GM19438 (cell line): ENCODE measurements around the gene OR7A5.
"Not testable (repeated sequence)": the region's sequence is repeated elsewhere in the genome, so short reads cannot be mapped to it uniquely, and the experiment has no call there.

Source experiments
- ATAC-seq: cut with Tn5 transposase; IDR thresholded peaks from one replicate; pipeline ENCODE4 v1.9.1; 2021; ENCODE audit warnings: low read depth; ENCODE audit not compliant: unreplicated experiment

Gene OR7A5

DNA sequence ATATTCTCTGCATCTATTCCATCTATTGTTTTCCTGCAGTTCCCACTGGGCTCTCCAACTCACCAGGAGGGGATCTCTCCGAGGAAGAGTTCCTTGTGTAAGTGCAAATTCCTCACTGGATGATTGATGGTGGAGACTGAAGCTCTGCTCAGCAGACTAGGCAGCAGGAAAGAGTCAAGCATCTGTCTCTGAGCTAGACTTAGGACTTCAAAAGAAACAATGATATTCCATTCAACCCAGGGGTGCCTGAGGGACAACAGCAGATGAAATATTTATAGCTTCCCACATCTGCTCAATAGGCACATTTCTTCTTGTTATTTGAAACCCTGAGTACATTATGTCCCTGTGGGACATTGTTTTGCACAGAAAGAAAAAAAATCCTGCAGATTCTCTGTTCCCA is at the start of gene OR7A5, which contains the start of gene OR7C1:
Gene OR7A5, minus strand, starts transcription at position 175 of the 400 bp plus-strand sequence. CDS start 6,944 bp downstream, outside the sequence.
Gene OR7C1, minus strand, starts transcription at position 175 of the 400 bp plus-strand sequence. CDS start 35,049 bp downstream, outside the sequence.
- ATAC-seq, result no peak

DNA sequence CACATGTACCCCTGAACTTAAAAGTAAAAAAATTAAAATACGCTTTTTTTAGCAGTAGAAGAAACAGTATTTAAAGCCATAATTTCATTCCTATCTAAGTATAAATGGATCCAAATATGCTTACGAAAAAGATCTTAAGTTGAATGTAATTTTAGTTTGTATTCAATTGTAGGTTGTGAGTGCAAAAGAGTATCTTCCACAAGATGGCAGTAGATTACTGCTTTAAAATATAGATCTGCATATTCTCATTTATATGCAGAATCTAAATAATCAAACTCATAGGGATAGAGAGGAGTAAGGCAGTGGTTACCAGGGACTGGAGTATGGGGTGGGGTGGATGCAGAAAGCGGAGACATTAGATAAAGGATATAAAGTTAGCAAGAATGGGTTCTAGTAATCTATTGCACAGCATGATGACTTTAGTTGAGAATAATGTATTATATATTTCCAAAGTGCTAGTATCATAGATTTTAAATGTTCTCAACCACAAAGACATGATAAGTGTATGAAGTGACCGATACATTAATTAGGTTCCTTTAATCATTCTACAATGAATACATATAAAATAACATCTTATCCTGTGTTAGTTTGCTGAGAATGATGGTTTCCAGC is 36.7 kb upstream of the OR7A5 start:
- ATAC-seq, result no peak

DNA sequence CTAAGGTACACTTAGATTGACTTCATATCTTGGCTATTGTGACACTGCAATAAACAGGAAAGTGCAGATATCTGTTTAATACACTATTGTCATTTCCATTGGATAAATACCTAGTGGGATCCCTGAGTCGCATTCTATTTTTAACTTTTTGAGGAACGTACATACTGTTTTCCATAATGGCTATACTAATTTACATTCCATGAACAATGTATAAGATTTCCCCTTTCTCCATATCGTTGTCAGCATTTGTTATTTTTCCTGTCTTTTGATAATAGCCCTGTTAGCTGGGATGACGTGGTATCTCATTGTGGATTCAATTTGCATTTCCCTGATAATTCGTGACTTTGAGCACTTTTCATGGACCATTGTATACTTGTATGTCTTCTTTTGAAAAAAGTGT is 33.5 kb upstream of the OR7A5 start:
- ATAC-seq, result no peak

GRCh38 chr19:14848822-14849221 is 13.8 kb upstream of the OR7A5 start, which contains the start of gene OR7A10:
OR7A10 (minus strand) TSS chr19:14848922; CDS start chr19:14841877, 7,045 bp downstream.
- no peak for ATAC-seq

DNA sequence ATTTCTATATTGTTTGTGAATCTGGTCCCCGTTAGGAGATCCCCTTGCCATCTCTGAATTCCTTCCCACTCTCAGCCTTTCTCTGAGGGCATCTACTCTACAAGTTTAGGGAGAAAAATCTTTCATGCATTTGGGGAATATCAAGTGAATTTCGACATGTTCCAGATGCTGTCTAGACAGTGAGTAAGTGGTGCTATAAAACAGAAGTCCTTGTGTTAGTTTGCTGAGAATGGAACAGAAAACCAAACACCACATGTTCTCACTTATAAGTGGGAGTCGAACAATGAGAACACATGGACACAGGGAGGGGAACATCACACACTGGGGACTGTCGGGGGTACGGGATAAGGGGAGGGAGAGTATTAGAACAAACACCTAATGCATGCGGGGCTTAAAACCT is 8.6 kb upstream of the OR7A5 start:
- no peak for ATAC-seq

- no peak for ATAC-seq
Measured at GRCh38 chr19:14843169-14843568, 8.2 kb upstream of the OR7A5 start.

DNA sequence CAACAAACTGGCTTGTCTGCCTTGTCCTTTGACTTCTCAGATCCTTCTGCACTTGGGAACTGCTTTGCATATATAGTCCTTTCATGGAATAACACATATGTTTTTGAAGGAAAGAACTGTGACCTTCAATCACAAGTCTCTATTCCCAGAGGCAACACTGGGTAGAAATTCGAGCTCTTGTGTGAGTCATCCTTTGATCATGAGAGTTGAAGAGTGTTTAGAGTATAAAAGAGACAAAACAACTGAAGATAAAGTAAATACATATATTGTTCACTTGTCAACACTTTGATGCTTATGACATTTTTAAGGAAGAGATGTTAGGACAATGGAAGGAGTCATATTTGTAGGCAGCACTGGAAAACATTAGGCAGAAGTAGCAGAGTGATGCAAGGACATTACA is 5.2 kb upstream of the OR7A5 start:
- no peak for ATAC-seq

DNA sequence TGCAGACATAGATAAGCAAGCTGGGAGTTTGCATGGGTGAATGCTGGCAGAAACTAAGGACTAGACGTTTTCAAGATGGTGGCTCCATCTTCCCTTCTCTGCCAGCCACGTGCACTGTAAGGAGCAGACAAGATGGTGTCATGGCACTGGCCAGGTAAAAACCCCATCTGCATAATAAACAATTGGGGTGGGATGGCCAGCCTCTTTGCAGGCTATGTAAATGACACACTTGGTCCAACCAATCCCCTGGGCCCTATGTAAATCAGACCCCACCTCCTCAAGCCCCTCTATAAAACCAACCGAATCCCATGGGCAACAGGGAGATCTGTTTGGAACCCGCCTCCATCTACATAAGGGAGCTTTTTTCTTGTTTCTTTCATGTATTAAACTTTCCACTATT is 2.4 kb upstream of the OR7A5 start:
- no peak for ATAC-seq

DNA sequence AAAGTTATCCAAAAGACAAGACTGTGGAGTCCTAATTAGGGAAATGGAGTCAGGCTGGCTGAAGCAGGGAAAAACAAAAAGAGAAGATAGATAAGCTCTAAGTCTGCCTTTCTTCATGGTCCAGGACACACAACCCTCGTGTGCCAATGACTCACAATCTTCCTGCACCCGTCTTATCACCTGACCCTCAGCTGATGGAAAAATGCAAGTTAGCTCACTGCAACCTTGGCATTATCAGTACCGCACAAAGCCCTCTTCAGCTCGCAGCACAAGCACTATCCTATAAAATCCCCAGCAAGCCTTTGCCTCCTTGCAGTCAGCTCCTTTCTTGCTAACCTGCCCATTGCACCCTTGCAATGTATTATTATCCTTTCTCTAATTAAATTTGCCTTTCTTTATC is 4.3 kb downstream of the OR7A5 start:
- no peak for ATAC-seq

DNA sequence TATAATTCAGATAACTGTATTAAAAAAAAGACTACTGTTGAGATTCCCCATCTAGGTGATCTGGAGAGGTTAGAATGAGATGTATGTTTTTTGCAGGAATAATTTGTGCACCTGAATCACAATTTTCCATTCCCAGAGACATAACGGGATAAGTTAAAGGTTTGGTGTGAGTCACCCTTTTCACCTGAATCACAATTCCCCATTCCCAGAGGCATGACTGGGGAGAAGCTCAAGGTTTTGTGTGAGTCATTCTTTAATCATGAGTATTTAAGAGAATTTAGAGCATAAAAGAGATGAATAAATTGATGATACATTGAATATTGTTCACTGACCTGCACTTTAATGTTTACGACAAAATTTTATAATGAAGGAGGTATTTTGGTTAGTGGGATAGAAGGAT is 9.0 kb downstream of the OR7A5 start:
- no peak for ATAC-seq

DNA sequence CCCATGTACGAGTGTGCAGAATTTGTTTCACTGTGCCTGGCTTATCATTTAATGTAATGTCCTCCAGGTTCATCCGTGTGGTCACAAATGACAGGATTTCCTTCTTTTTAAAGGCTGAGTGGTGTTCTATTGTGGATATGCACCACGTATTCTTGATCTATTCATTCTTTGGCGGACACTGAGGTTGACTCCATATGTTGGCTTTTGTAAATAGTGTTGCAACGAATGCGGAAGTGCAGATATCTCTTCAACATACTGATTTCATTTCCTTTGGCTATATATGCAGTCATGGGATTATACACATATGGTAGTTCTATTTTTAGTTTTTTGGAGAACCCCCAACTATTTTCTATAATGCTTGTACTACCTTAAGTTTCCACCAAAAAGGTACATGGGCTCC is 13.0 kb downstream of the OR7A5 start:
- no peak for ATAC-seq

GRCh38 chr19:14818588-14818987 is 16.4 kb downstream of the OR7A5 start:
- ATAC-seq, result no peak

GRCh38 chr19:14817052-14817451 is 17.9 kb downstream of the OR7A5 start:
- no peak for ATAC-seq

GRCh38 chr19:14814982-14815652 is 19.9 kb downstream of the OR7A5 start:
- ATAC-seq, result no peak

- ATAC-seq, result no peak
Measured at GRCh38 chr19:14809272-14810057, 25.5 kb downstream of the OR7A5 start.

DNA sequence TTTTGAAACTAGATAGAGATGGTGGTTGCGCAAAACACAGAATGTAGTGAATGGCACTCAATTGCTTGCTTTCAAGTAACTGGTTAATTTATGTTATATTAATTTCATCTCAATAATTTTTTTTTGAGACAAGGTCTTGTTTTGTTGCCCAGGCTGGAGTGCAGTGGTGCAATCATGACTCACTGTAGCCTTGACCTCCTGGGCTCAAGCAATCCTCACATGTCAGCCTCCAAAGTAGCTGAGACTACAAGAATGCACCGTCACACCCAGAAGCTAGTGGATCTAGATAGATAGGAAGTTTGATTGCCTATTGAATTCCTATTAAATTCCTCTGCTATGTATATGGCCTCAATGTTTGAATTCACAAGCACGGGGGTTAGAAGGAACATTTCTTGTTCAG is 30.2 kb downstream of the OR7A5 start:
- ATAC-seq, result no peak

DNA sequence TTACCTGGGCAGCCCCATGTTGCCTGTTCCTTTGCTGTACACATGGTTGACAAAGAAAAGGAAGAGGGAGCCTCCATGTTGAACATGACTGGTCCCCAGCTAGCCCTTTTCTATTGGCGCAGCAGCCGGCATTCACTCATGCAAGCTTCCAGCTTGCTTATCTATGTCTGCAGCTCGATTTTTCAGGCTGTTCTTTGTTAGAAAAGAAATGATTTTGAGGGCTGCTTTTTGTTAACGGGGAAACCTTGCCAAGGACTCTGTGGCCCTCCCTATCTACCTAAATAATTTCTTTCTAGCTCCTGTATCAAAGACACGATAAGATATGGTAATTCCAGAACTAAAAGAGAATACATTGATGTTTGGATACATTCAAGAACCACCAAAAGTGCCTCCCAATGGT is 36.2 kb downstream of the OR7A5 start:
- no peak for ATAC-seq

DNA sequence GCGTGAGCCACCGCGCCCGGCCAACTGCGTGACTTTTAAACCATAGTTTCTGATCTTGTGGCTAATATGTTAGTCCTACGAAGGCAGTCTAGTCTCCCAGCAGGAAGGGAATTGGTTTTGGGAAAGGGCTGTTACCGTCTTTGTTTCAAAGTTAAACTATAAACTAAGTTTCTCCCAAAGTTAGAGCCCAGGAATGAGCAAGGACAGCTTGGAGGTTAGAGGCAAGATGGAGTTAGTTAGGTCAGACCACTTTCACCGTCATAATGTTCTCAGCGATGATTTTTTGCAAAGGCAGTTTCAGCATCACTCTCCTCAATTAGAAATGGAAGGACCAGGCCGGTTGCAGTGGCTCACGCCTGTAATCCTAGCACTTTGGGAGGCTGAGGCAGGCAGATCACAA is 39.0 kb downstream of the OR7A5 start:
- no peak for ATAC-seq

DNA sequence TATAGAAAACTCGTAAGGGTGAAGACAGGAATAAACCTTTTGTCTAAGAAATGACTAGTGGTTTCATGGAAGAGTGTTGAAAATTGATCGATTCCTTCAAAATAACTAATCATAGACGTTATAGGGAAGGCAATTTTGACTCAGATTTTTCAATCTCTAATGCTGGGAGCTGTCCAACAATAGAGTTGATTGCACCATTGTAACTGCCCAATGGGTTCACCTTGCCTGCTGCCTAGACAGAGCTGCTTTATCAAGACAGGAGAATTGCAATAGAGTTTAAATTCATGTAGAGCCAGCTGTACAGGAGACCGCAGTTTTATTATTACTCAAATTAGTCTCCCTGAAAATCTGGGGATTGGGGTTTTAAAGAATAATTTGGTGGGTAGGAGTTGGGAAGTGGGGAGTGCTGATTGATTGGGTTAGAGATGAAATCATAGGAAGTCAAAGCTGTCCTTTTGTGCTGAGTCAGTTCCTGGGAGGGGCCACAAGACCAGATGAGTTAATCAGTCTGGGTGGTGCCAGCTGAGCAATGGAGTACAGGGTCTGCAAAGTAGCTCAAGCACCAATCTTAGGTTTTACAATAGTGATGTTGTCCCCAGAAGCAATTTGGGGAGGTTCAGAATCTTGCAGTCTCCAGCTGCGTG is 39.8 kb downstream of the OR7A5 start:
- ATAC-seq, result no peak

- not testable (repeated sequence) for ATAC-seq
Measured at GRCh38 chr19:14792250-14792649, 42.7 kb downstream of the OR7A5 start.

- no peak for ATAC-seq
Measured at GRCh38 chr19:14786421-14786851, 48.5 kb downstream of the OR7A5 start.
